Activated T-cell treated with anti-CD3 and anti-CD28 coated beads for 4 hours (primary cell): ENCODE measurements around the gene HTR3A.
"Not testable (repeated sequence)": the region's sequence is repeated elsewhere in the genome, so short reads cannot be mapped to it uniquely, and the experiment has no call there.

ENCODE experiments used
- DNase-seq: peaks from one replicate; pipeline ENCODE4 v3.0.0-alpha.2; 2020

The HTR3A gene

GRCh38 chr11:113974741-113975470, at the start of gene HTR3A:
HTR3A (plus strand) TSS chr11:113975108; CDS start chr11:113975326, 218 bp downstream.
- DNase-seq = no peak

GRCh38 chr11:113926273-113927197, 48.4 kb upstream of the HTR3A start:
- no peak for DNase-seq

- DNase-seq = no peak
Measured at GRCh38 chr11:113928311-113928710, 46.6 kb upstream of the HTR3A start.

- DNase-seq = no peak
Measured at GRCh38 chr11:113932788-113933187, 42.1 kb upstream of the HTR3A start.

- not testable (repeated sequence) for DNase-seq
Measured at GRCh38 chr11:113934193-113934592, 40.7 kb upstream of the HTR3A start.

GRCh38 chr11:113934761-113935160, 40.1 kb upstream of the HTR3A start:
- DNase-seq = no peak

- no peak for DNase-seq
Measured at GRCh38 chr11:113935858-113936257, 39.0 kb upstream of the HTR3A start.

GRCh38 chr11:113937918-113938317, 37.0 kb upstream of the HTR3A start:
- no peak for DNase-seq

GRCh38 chr11:113942256-113942655, 32.7 kb upstream of the HTR3A start:
- DNase-seq = no peak

GRCh38 chr11:113946162-113946561, 28.7 kb upstream of the HTR3A start:
- DNase-seq = not testable (repeated sequence)

- no peak for DNase-seq
Measured at GRCh38 chr11:113947994-113948393, 26.9 kb upstream of the HTR3A start.

GRCh38 chr11:113949891-113950290, 25.0 kb upstream of the HTR3A start:
- no peak for DNase-seq

- no peak for DNase-seq
Measured at GRCh38 chr11:113951537-113951936, 23.4 kb upstream of the HTR3A start.

- no peak for DNase-seq
Measured at GRCh38 chr11:113952070-113952469, 22.8 kb upstream of the HTR3A start.

- no peak for DNase-seq
Measured at GRCh38 chr11:113952588-113952987, 22.3 kb upstream of the HTR3A start.

GRCh38 chr11:113954235-113954634, 20.7 kb upstream of the HTR3A start:
- DNase-seq = no peak

- DNase-seq = no peak
Measured at GRCh38 chr11:113956986-113957385, 17.9 kb upstream of the HTR3A start.

GRCh38 chr11:113960702-113961330, 14.1 kb upstream of the HTR3A start:
- no peak for DNase-seq

GRCh38 chr11:113967361-113967760, 7.5 kb upstream of the HTR3A start:
- DNase-seq = no peak

GRCh38 chr11:113971506-113972195, 3.3 kb upstream of the HTR3A start:
- DNase-seq = no peak

GRCh38 chr11:113977071-113977490, 2.2 kb downstream of the HTR3A start:
- DNase-seq = no peak

GRCh38 chr11:113977701-113978100, 2.8 kb downstream of the HTR3A start:
- DNase-seq = no peak

- no peak for DNase-seq
Measured at GRCh38 chr11:113979431-113979830, 4.5 kb downstream of the HTR3A start.
